ENCODE results near the gene HAS3. TPM values are rescaled to one million over a fixed set of nuclear protein-coding genes. Genes with fewer than 3 reads are reported as not detected.

The HAS3 gene
- polyA plus RNA-seq, 1 of the 3 experiments (the other 2 are of a cell fraction), result 38.7 TPM

DNA sequence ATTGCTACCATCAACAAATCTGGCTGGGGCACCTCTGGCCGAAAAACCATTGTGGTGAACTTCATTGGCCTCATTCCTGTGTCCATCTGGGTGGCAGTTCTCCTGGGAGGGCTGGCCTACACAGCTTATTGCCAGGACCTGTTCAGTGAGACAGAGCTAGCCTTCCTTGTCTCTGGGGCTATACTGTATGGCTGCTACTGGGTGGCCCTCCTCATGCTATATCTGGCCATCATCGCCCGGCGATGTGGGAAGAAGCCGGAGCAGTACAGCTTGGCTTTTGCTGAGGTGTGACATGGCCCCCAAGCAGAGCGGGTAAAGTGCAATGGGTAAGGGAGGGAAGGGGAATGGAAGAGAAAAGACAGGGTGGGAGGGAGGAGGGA, 9.5 kb downstream of the HAS3 start:
- no peak overlapping the region for H3K4me2 ChIP-seq
- DNase-seq, result no peak
- H3K9me2 ChIP-seq, result no peaks in the 10 kb centered on the region
- H3K27me3 ChIP-seq (ENCODE audit: insufficient read depth), result no peaks in the 10 kb centered on the region
- CTCF ChIA-PET, result interaction anchor here (0.6 to 7.3 kb wide), 4 partner anchors 9 to 271 kb away, joined by 4 to 62 read pairs (median 23); no protein-coding TSS in a partner anchor
- POLR2A ChIA-PET, result interaction anchor here (1.4 kb wide), 1 partner anchor 18 kb away, joined by 3 read pairs; the partner anchor contains the start of genes CHTF8 and UTP4
- WGBS (ENCODE audit: low lambda C conversion rate), result 95% methylated on average over 6 of the region's 6 CpGs
- H3K9me3 ChIP-seq, result no peaks in the 10 kb centered on the region
- no peak for TF ChIP-seq YY1 (IDR thresholded peaks at IDR 0.05; ENCODE audit: low read depth)
- no peak for TF ChIP-seq SIN3A (IDR thresholded peaks at IDR 0.05; ENCODE audit: borderline replicate concordance, low read depth, low read length)
- TF ChIP-seq MAX (IDR thresholded peaks at IDR 0.05; ENCODE audit: low read depth), result no peak
- TF ChIP-seq GABPA (IDR thresholded peaks at IDR 0.05; ENCODE audit: low read depth), result no peak
- TF ChIP-seq RCOR1 (IDR thresholded peaks at IDR 0.05; ENCODE audit: low read length), result no peak
- no peak for TF ChIP-seq CTCF (IDR thresholded peaks at IDR 0.05)
- no peak for TF ChIP-seq RXRA (IDR thresholded peaks at IDR 0.05; ENCODE audit: borderline replicate concordance, low read depth)
- TF ChIP-seq FOSL2 (IDR thresholded peaks at IDR 0.05; ENCODE audit: borderline replicate concordance, low read depth), result no peak
- TF ChIP-seq CHD2 (IDR thresholded peaks at IDR 0.05; ENCODE audit: low read length, partially characterized antibody), result no peak
- TF ChIP-seq POLR2AphosphoS5 (IDR thresholded peaks at IDR 0.05; ENCODE audit: low read depth, low read length), result no peak
- TF ChIP-seq GATA2 (CRISPR knock-in tag; IDR thresholded peaks at IDR 0.05), result no peak
- TF ChIP-seq, protein P1, sequence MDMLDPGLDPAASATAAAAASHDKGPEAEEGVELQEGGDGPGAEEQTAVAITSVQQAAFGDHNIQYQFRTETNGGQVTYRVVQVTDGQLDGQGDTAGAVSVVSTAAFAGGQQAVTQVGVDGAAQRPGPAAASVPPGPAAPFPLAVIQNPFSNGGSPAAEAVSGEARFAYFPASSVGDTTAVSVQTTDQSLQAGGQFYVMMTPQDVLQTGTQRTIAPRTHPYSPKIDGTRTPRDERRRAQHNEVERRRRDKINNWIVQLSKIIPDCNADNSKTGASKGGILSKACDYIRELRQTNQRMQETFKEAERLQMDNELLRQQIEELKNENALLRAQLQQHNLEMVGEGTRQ (IDR thresholded peaks at IDR 0.05; ENCODE audit: borderline replicate concordance, low read depth, low read length), result no peak
- no peak for TF ChIP-seq JUND (IDR thresholded peaks at IDR 0.05)
- no peaks in the 10 kb centered on the region for H3K79me2 ChIP-seq (ENCODE audit: insufficient read depth)
- H3K9ac ChIP-seq, result no peak overlapping the region
- H3K36me3 ChIP-seq (replicated peaks in 1 of 2; ENCODE audit: control insufficient read depth in 1 of 2, insufficient read depth in 2 of 2, low read length in 1 of 2), result peaks cover 23 to 76% of the 10 kb centered on the region in 2 experiments
- no peak overlapping the region for H3K4me3 ChIP-seq (ENCODE audit: low read depth in 2 of 2, low read length in 1 of 2)
- peaks cover 18% of the 10 kb centered on the region; the same call in 1 of the 2 replicates for H4K20me1 ChIP-seq (ENCODE audit: insufficient read depth)
- H3K27ac ChIP-seq (ENCODE audit: low read depth in 2 of 2, low read length in 1 of 2), result no peak overlapping the region
- no peak overlapping the region for H2AFZ ChIP-seq (ENCODE audit: low read depth)
- H3F3A ChIP-seq (replicated peaks; ENCODE audit: insufficient read depth), result peaks cover 3% of the 10 kb centered on the region
- H3K4me1 ChIP-seq (ENCODE audit: control insufficient read depth in 1 of 2, insufficient read depth in 2 of 2, low read depth in 1 of 2, low read length in 1 of 2), result no peaks in the 10 kb centered on the region; a peak in 1 of 4 replicates

GRCh38 chr16:69115361-69115760, 9.9 kb downstream of the HAS3 start:
- WGBS (ENCODE audit: low lambda C conversion rate), result 93% methylated on average over 5 of the region's 5 CpGs
- peaks cover 3% of the 10 kb centered on the region for H3F3A ChIP-seq (replicated peaks; ENCODE audit: insufficient read depth)
- H3K4me3 ChIP-seq (ENCODE audit: low read depth in 2 of 2, low read length in 1 of 2), result no peak overlapping the region
- DNase-seq, result no peak
- H3K9ac ChIP-seq, result no peak overlapping the region
- no peak overlapping the region for H3K4me2 ChIP-seq
- ChIA-PET CTCF (interaction anchor here (0.6 to 7.3 kb wide), 6 partner anchors 9 to 271 kb away, joined by 3 to 62 read pairs (median 6); partner anchors contain the start of gene HAS3), POLR2A (no interaction called here)
- no peaks in the 10 kb centered on the region for H3K9me2 ChIP-seq
- H3K4me1 ChIP-seq (ENCODE audit: control insufficient read depth in 1 of 2, insufficient read depth in 2 of 2, low read depth in 1 of 2, low read length in 1 of 2), result no peaks in the 10 kb centered on the region; a peak in 1 of 4 replicates
- H3K36me3 ChIP-seq (replicated peaks in 1 of 2; ENCODE audit: control insufficient read depth in 1 of 2, insufficient read depth in 2 of 2, low read length in 1 of 2), result peaks cover 27 to 79% of the 10 kb centered on the region in 2 experiments
- H3K79me2 ChIP-seq (ENCODE audit: insufficient read depth), result peaks cover 2% of the 10 kb centered on the region; the same call in 1 of the 2 replicates
- no peaks in the 10 kb centered on the region for H3K9me3 ChIP-seq
- H4K20me1 ChIP-seq (ENCODE audit: insufficient read depth), result peaks cover 20% of the 10 kb centered on the region; the same call in 1 of the 2 replicates
- no peak overlapping the region for H3K27ac ChIP-seq (ENCODE audit: low read depth in 2 of 2, low read length in 1 of 2)
- H3K27me3 ChIP-seq (ENCODE audit: insufficient read depth), result no peaks in the 10 kb centered on the region
- H2AFZ ChIP-seq (ENCODE audit: low read depth), result no peak overlapping the region
- TF ChIP-seq ZBTB33 (IDR thresholded peaks at IDR 0.05; ENCODE audit: borderline replicate concordance, low read depth) (no peak), EP300 (IDR thresholded peaks at IDR 0.05; ENCODE audit: borderline replicate concordance in 1 of 2, low read depth in 1 of 2, low read length in 1 of 2) (no peak), NRF1 (IDR thresholded peaks at IDR 0.05; ENCODE audit: low read depth, low read length) (no peak)
- TF ChIP-seq, protein P2, sequence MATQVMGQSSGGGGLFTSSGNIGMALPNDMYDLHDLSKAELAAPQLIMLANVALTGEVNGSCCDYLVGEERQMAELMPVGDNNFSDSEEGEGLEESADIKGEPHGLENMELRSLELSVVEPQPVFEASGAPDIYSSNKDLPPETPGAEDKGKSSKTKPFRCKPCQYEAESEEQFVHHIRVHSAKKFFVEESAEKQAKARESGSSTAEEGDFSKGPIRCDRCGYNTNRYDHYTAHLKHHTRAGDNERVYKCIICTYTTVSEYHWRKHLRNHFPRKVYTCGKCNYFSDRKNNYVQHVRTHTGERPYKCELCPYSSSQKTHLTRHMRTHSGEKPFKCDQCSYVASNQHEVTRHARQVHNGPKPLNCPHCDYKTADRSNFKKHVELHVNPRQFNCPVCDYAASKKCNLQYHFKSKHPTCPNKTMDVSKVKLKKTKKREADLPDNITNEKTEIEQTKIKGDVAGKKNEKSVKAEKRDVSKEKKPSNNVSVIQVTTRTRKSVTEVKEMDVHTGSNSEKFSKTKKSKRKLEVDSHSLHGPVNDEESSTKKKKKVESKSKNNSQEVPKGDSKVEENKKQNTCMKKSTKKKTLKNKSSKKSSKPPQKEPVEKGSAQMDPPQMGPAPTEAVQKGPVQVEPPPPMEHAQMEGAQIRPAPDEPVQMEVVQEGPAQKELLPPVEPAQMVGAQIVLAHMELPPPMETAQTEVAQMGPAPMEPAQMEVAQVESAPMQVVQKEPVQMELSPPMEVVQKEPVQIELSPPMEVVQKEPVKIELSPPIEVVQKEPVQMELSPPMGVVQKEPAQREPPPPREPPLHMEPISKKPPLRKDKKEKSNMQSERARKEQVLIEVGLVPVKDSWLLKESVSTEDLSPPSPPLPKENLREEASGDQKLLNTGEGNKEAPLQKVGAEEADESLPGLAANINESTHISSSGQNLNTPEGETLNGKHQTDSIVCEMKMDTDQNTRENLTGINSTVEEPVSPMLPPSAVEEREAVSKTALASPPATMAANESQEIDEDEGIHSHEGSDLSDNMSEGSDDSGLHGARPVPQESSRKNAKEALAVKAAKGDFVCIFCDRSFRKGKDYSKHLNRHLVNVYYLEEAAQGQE (IDR thresholded peaks at IDR 0.05; ENCODE audit: low read depth, low read length), result no peak
